ENCODE measurements around the gene TPSG1.

TPSG1 gene

GRCh38 chr16:1175566-1176279 is 49.3 kb downstream of the TPSG1 start:
- no peak overlapping the region for H3K4me2 ChIP-seq (ENCODE audit: low read depth, low read length)
- no peaks in the 10 kb centered on the region for H3K79me2 ChIP-seq (ENCODE audit: low read length)
- H3K9me3 ChIP-seq (replicated peaks; ENCODE audit: insufficient read depth, low read length) = no peaks in the 10 kb centered on the region
- H3F3A ChIP-seq (ENCODE audit: insufficient read depth, low read length) = no peaks in the 10 kb centered on the region
- H3K27me3 ChIP-seq (replicated peaks; ENCODE audit: insufficient read depth, low read length) = peaks cover 80% of the 10 kb centered on the region
- no peaks in the 10 kb centered on the region for H3K4me1 ChIP-seq (ENCODE audit: low read length)
- H3K4me3 ChIP-seq (ENCODE audit: low read length) = no peak overlapping the region
- TF ChIP-seq EZH2 (optimal IDR thresholded peaks at IDR 0.05; ENCODE audit: low read depth, low read length) (no peak), CTCF (IDR thresholded peaks at IDR 0.05; ENCODE audit: low read length) (no peak), EZH2phosphoT487 (IDR thresholded peaks at IDR 0.05; ENCODE audit: low read length) (no peak)
- no peaks in the 10 kb centered on the region for H4K20me1 ChIP-seq (ENCODE audit: insufficient read depth, low read length)
- H3K36me3 ChIP-seq (replicated peaks; ENCODE audit: insufficient read depth, low read length) = no peaks in the 10 kb centered on the region
- no peak overlapping the region for H3K27ac ChIP-seq (ENCODE audit: low read length)
- DNase-seq = no peak
- no peak overlapping the region for H3K9ac ChIP-seq (ENCODE audit: low read length)
- H3K9me2 ChIP-seq (replicated peaks; ENCODE audit: insufficient read depth, low read length) = no peaks in the 10 kb centered on the region
- no peak overlapping the region for H2AFZ ChIP-seq (ENCODE audit: low read length)

- no peak overlapping the region for H3K4me2 ChIP-seq (ENCODE audit: low read depth, low read length)
- TF ChIP-seq EZH2 (optimal IDR thresholded peaks at IDR 0.05; ENCODE audit: low read depth, low read length) = no peak
- TF ChIP-seq EZH2phosphoT487 (IDR thresholded peaks at IDR 0.05; ENCODE audit: low read length) = no peak
- TF ChIP-seq CTCF (IDR thresholded peaks at IDR 0.05; ENCODE audit: low read length) = no peak
- H2AFZ ChIP-seq (ENCODE audit: low read length) = no peak overlapping the region
- no peak for DNase-seq
- peaks cover 80% of the 10 kb centered on the region for H3K27me3 ChIP-seq (replicated peaks; ENCODE audit: insufficient read depth, low read length)
- H3K4me1 ChIP-seq (ENCODE audit: low read length) = no peaks in the 10 kb centered on the region
- H3K9me3 ChIP-seq (replicated peaks; ENCODE audit: insufficient read depth, low read length) = no peaks in the 10 kb centered on the region
- no peaks in the 10 kb centered on the region for H3K36me3 ChIP-seq (replicated peaks; ENCODE audit: insufficient read depth, low read length)
- no peaks in the 10 kb centered on the region for H3K9me2 ChIP-seq (replicated peaks; ENCODE audit: insufficient read depth, low read length)
- H3K79me2 ChIP-seq (ENCODE audit: low read length) = no peaks in the 10 kb centered on the region
- no peak overlapping the region for H3K27ac ChIP-seq (ENCODE audit: low read length)
- H4K20me1 ChIP-seq (ENCODE audit: insufficient read depth, low read length) = no peaks in the 10 kb centered on the region
- H3K4me3 ChIP-seq (ENCODE audit: low read length) = no peak overlapping the region
- no peak overlapping the region for H3K9ac ChIP-seq (ENCODE audit: low read length)
- H3F3A ChIP-seq (ENCODE audit: insufficient read depth, low read length) = no peaks in the 10 kb centered on the region
Observed at GRCh38 chr16:1174477-1175357, 50.4 kb downstream of the TPSG1 start.

- Histone ChIP-seq H3K4me2 (ENCODE audit: low read depth, low read length) (no peak overlapping the region), H3K27ac (ENCODE audit: low read length) (no peak overlapping the region), H3K27me3 (replicated peaks; ENCODE audit: insufficient read depth, low read length) (peaks cover 82% of the 10 kb centered on the region)
Observed at GRCh38 chr16:1173788-1174451, 51.1 kb downstream of the TPSG1 start.

More at GRCh38 chr16:1173788-1174451, 51.1 kb downstream of the TPSG1 start:
- no peaks in the 10 kb centered on the region for H3F3A ChIP-seq (ENCODE audit: insufficient read depth, low read length)
- no peaks in the 10 kb centered on the region for H3K36me3 ChIP-seq (replicated peaks; ENCODE audit: insufficient read depth, low read length)
- no peaks in the 10 kb centered on the region for H3K9me3 ChIP-seq (replicated peaks; ENCODE audit: insufficient read depth, low read length)
- H3K4me3 ChIP-seq (ENCODE audit: low read length) = no peak overlapping the region
- no peak overlapping the region for H2AFZ ChIP-seq (ENCODE audit: low read length)
- H3K4me1 ChIP-seq (ENCODE audit: low read length) = no peaks in the 10 kb centered on the region
- H4K20me1 ChIP-seq (ENCODE audit: insufficient read depth, low read length) = no peaks in the 10 kb centered on the region
- DNase-seq = no peak
- H3K9me2 ChIP-seq (replicated peaks; ENCODE audit: insufficient read depth, low read length) = no peaks in the 10 kb centered on the region
- no peaks in the 10 kb centered on the region for H3K79me2 ChIP-seq (ENCODE audit: low read length)
- TF ChIP-seq CTCF (IDR thresholded peaks at IDR 0.05; ENCODE audit: low read length) = no peak
- TF ChIP-seq EZH2 (optimal IDR thresholded peaks at IDR 0.05; ENCODE audit: low read depth, low read length) = no peak
- TF ChIP-seq EZH2phosphoT487 (IDR thresholded peaks at IDR 0.05; ENCODE audit: low read length) = no peak
- no peak overlapping the region for H3K9ac ChIP-seq (ENCODE audit: low read length)
